ENCODE data around the gene CCT3.

DNA sequence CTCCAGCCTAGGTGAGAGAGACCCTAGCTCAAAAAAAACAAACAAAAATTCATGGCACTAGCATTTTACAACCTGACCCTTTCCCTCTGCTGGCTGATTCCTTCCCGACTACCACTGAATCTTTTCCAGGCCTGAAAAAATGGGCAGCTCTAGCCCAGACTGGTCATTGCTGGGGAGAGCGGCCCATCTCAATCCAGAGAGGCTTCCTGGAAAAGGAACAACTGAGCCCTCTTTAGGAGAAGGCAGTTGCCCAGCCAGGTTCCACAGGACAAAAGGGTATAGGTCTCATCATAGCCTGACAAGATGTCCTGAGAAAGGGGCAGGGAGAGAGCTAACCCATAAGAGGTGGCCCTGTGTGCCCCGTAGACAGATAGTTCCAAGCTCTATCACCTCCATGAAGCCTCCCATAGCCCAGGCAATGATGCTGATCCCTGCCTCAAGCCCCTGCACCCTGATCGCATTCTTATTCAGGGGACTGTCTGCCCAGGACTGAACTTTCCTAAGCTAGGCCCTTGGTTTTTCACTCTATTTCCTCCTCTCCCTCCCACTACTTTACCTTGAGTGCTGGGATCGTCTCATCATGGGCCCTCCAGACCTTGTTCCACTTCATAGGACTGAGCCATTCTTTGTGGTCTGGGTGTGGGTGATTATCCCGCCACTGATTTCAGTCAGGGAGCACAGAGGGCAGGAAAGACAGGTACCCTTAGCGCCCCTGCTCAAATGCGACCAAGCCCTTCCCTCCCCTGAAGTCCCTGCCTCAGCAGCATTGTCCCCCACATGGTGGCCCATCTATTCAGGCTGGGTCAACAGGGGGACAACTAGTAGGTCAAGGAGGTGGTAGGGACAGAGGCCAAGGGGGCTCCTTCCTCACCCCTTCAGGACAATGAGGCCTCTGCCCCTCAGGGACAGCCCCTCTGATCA lies 49.1 kb upstream of the CCT3 start:
- TF ChIP-seq, protein P1, sequence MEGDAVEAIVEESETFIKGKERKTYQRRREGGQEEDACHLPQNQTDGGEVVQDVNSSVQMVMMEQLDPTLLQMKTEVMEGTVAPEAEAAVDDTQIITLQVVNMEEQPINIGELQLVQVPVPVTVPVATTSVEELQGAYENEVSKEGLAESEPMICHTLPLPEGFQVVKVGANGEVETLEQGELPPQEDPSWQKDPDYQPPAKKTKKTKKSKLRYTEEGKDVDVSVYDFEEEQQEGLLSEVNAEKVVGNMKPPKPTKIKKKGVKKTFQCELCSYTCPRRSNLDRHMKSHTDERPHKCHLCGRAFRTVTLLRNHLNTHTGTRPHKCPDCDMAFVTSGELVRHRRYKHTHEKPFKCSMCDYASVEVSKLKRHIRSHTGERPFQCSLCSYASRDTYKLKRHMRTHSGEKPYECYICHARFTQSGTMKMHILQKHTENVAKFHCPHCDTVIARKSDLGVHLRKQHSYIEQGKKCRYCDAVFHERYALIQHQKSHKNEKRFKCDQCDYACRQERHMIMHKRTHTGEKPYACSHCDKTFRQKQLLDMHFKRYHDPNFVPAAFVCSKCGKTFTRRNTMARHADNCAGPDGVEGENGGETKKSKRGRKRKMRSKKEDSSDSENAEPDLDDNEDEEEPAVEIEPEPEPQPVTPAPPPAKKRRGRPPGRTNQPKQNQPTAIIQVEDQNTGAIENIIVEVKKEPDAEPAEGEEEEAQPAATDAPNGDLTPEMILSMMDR (IDR thresholded peaks at IDR 0.05): no peak
- no peak for TF ChIP-seq POLR2AphosphoS5 (IDR thresholded peaks at IDR 0.05; ENCODE audit: low read depth, low read length)

Measured in Panc1 (cell line).